ENCODE measurements around the gene PRKCH.

- TF ChIP-seq CTCF (IDR thresholded peaks at IDR 0.05) (no peak), ZFX (IDR thresholded peaks at IDR 0.05; ENCODE audit: borderline replicate concordance) (no peak)
Observed at GRCh38 chr14:61296151-61296550, 25.2 kb upstream of the PRKCH start.

Measured in 22Rv1 (cell line).